Liver (tissue), 3 donors: Measurements from ENCODE around the gene COL6A2.

Experiments
- EGR1 ChIP-seq, 2 donors: IDR thresholded peaks; 2 replicates each; pipeline ENCODE4 v1.6.1; 2016 to 2018; ENCODE audit warnings: antibody characterized with exemption in 2 of 2, low read depth in 2 of 2
- FOXA1 ChIP-seq: IDR thresholded peaks from 2 replicates; pipeline ENCODE4 v1.6.1; 2016; ENCODE audit warnings: antibody characterized with exemption
- GABPA ChIP-seq, 2 donors: IDR thresholded peaks in 1 of 2; conservative IDR thresholded peaks in 1 of 2; 2 replicates each; pipeline ENCODE4 v1.6.1; 2016; ENCODE audit warnings: antibody characterized with exemption in 2 of 2, mild to moderate bottlenecking in 1 of 2, moderate library complexity in 1 of 2
- JUND ChIP-seq, 2 donors: IDR thresholded peaks; 2 replicates each; pipeline ENCODE4 v1.6.1; 2016; ENCODE audit warnings: antibody characterized with exemption in 2 of 2
- MAX ChIP-seq: IDR thresholded peaks from 2 replicates; pipeline ENCODE4 v1.6.1; 2016; ENCODE audit warnings: antibody characterized with exemption
- NR2F2 ChIP-seq: IDR thresholded peaks from 2 replicates; pipeline ENCODE4 v1.6.1; 2016; ENCODE audit warnings: antibody characterized with exemption
- RAD21 ChIP-seq, 2 donors: IDR thresholded peaks; 2 replicates each; pipeline ENCODE4 v1.6.1; 2016; ENCODE audit warnings: antibody characterized with exemption in 2 of 2, mild to moderate bottlenecking in 2 of 2
- RXRA ChIP-seq, 2 donors: IDR thresholded peaks; 2 replicates each; pipeline ENCODE4 v1.6.1; 2017 to 2018; ENCODE audit warnings: antibody characterized with exemption in 2 of 2, mild to moderate bottlenecking in 1 of 2
- SP1 ChIP-seq: IDR thresholded peaks from 2 replicates; pipeline ENCODE4 v1.6.1; 2018; ENCODE audit warnings: antibody characterized with exemption, mild to moderate bottlenecking
- TAF1 ChIP-seq: conservative IDR thresholded peaks from 2 replicates; pipeline ENCODE4 v1.6.1; 2016; ENCODE audit warnings: antibody characterized with exemption, mild to moderate bottlenecking
- YY1 ChIP-seq: IDR thresholded peaks from 2 replicates; pipeline ENCODE4 v1.6.1; 2016; ENCODE audit warnings: antibody characterized with exemption, mild to moderate bottlenecking
- TF ChIP-seq, protein P1 (sequence below): fragments of 150-350 bp; IDR thresholded peaks from 2 replicates; pipeline ENCODE4 v1.5.1; 2017; ENCODE audit warnings: improper control_type of control experiment, low read depth, low read length; ENCODE audit not compliant: missing input control
- TF ChIP-seq, protein P2 (sequence below): IDR thresholded peaks from 2 replicates; pipeline ENCODE4 v1.6.1; 2016; ENCODE audit warnings: antibody characterized with exemption, mild to moderate bottlenecking
- TF ChIP-seq, protein P3 (sequence below): IDR thresholded peaks from 2 replicates; pipeline ENCODE4 v1.6.1; 2016; ENCODE audit warnings: antibody characterized with exemption
- donor health status: healthy.
- donor health status: healthy.

- TF ChIP-seq SP1 = no peak
- TF ChIP-seq MAX = no peak
- no peak for TF ChIP-seq TAF1
- TF ChIP-seq, protein P1, sequence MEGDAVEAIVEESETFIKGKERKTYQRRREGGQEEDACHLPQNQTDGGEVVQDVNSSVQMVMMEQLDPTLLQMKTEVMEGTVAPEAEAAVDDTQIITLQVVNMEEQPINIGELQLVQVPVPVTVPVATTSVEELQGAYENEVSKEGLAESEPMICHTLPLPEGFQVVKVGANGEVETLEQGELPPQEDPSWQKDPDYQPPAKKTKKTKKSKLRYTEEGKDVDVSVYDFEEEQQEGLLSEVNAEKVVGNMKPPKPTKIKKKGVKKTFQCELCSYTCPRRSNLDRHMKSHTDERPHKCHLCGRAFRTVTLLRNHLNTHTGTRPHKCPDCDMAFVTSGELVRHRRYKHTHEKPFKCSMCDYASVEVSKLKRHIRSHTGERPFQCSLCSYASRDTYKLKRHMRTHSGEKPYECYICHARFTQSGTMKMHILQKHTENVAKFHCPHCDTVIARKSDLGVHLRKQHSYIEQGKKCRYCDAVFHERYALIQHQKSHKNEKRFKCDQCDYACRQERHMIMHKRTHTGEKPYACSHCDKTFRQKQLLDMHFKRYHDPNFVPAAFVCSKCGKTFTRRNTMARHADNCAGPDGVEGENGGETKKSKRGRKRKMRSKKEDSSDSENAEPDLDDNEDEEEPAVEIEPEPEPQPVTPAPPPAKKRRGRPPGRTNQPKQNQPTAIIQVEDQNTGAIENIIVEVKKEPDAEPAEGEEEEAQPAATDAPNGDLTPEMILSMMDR = no peak
- TF ChIP-seq EGR1 (IDR thresholded peaks at IDR 0.05; ENCODE audit: low read depth in 2 of 2) = no peak
- TF ChIP-seq, protein P2, sequence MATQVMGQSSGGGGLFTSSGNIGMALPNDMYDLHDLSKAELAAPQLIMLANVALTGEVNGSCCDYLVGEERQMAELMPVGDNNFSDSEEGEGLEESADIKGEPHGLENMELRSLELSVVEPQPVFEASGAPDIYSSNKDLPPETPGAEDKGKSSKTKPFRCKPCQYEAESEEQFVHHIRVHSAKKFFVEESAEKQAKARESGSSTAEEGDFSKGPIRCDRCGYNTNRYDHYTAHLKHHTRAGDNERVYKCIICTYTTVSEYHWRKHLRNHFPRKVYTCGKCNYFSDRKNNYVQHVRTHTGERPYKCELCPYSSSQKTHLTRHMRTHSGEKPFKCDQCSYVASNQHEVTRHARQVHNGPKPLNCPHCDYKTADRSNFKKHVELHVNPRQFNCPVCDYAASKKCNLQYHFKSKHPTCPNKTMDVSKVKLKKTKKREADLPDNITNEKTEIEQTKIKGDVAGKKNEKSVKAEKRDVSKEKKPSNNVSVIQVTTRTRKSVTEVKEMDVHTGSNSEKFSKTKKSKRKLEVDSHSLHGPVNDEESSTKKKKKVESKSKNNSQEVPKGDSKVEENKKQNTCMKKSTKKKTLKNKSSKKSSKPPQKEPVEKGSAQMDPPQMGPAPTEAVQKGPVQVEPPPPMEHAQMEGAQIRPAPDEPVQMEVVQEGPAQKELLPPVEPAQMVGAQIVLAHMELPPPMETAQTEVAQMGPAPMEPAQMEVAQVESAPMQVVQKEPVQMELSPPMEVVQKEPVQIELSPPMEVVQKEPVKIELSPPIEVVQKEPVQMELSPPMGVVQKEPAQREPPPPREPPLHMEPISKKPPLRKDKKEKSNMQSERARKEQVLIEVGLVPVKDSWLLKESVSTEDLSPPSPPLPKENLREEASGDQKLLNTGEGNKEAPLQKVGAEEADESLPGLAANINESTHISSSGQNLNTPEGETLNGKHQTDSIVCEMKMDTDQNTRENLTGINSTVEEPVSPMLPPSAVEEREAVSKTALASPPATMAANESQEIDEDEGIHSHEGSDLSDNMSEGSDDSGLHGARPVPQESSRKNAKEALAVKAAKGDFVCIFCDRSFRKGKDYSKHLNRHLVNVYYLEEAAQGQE = no peak
- no peak for TF ChIP-seq GABPA (IDR thresholded peaks at IDR 0.05 in 1 of 2, conservative IDR thresholded peaks at IDR 0.05 in 1 of 2)
- TF ChIP-seq RXRA (IDR thresholded peaks at IDR 0.05) = no peak
- no peak for TF ChIP-seq JUND (IDR thresholded peaks at IDR 0.05)
- no peak for TF ChIP-seq RAD21 (IDR thresholded peaks at IDR 0.05)
- no peak for TF ChIP-seq NR2F2
- no peak for TF ChIP-seq FOXA1
- TF ChIP-seq YY1 = no peak
- TF ChIP-seq, protein P3, sequence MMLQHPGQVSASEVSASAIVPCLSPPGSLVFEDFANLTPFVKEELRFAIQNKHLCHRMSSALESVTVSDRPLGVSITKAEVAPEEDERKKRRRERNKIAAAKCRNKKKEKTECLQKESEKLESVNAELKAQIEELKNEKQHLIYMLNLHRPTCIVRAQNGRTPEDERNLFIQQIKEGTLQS = no peak
Observed at GRCh38 chr21:46136739-46137349, 38.9 kb downstream of the COL6A2 start.
